Central memory CD8-positive, alpha-beta T cell (primary cell): ENCODE measurements around the gene SPANXN5.
"Not testable (repeated sequence)": the region's sequence is repeated elsewhere in the genome, so short reads cannot be mapped to it uniquely, and the experiment has no call there.

Experiments used
- ATAC-seq: fragments of 150-1000 bp; cut with Tn5 transposase; replicated peaks from 2 replicates; pipeline ENCODE4 v1.10.0; 2022; ENCODE audit warnings: mild to moderate bottlenecking, moderate FRiP score, moderate number of reproducible peaks; ENCODE audit not compliant: poor library complexity, severe bottlenecking; ENCODE audit errors: extremely low read depth
- DNase-seq, 2 donors: peaks; one replicate each; pipeline ENCODE4 v3.0.0; 2021; ENCODE audit warnings: low spot score in 2 of 2
- H3K27ac Mint-ChIP-seq: one replicate; pipeline ENCODE4 v1.8.0; 2022; ENCODE audit warnings: low read depth, mild to moderate bottlenecking, moderate library complexity, mixed read lengths
- H3K27me3 Mint-ChIP-seq: one replicate; pipeline ENCODE4 v1.8.0; 2022; ENCODE audit warnings: mixed read lengths
- H3K36me3 Mint-ChIP-seq: one replicate; pipeline ENCODE4 v1.8.0; 2022; ENCODE audit warnings: mild to moderate bottlenecking, moderate library complexity, mixed read lengths; ENCODE audit not compliant: insufficient read depth
- H3K4me1 Mint-ChIP-seq: one replicate; pipeline ENCODE4 v1.8.0; 2022; ENCODE audit warnings: mixed read lengths
- H3K4me3 Mint-ChIP-seq: one replicate; pipeline ENCODE4 v1.8.0; 2022; ENCODE audit warnings: mild to moderate bottlenecking, moderate library complexity, mixed read lengths
- H3K9me3 Mint-ChIP-seq: one replicate; pipeline ENCODE4 v1.8.0; 2022; ENCODE audit warnings: mixed read lengths

Gene SPANXN5

DNA sequence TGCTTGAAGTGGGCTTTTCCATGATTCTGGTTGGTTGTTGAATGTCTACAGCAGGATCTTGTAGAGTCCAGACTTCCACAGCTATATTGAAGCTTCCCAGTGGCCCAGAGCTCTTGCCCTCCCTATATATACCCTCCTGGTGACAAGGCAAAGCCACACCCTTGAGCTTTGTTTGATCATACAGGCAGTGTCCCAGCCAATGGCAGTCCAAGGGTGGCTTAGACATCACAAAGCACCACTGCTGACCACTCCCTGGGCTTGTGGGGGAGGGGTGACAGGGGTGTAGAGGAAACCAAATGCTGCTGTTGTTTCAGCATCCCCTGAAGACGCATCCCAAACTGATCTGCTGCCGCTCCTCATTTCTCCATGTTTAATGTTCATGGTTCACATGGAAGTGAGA, at the start of gene SPANXN5:
TSS of gene SPANXN5 (minus strand) at position 101 of the 400 bp plus-strand sequence. CDS start at position 22, 79 bp downstream.
- H3K36me3 Mint-ChIP-seq, H3K9me3 Mint-ChIP-seq, H3K4me1 Mint-ChIP-seq, H3K4me3 Mint-ChIP-seq, DNase-seq, H3K27ac Mint-ChIP-seq, ATAC-seq: not testable (repeated sequence)
- H3K27me3 Mint-ChIP-seq: peaks cover 14% of the 10 kb centered on the region

DNA sequence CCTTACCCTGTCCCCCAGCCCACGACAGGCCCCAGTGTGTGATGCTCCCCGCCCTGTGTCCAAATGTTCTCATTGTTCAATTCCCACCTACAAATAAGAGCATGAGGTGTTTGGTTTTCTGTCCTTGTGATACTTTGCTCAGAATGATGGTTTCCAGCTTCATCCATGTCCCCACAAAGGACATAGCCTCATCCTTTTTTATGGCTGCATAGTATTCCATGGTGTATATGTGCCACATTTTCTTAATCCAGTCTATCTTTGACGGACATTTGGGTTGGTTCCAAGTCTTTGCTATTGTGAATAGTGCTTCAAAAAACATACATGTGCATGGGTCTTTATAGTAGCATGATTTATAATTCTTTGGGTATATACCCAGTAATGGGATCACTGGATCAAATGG, 46.4 kb upstream of the SPANXN5 start:
- H3K27me3 Mint-ChIP-seq: peaks cover 27% of the 10 kb centered on the region
- not testable (repeated sequence) for H3K4me1 Mint-ChIP-seq, H3K9me3 Mint-ChIP-seq, H3K27ac Mint-ChIP-seq, ATAC-seq, H3K4me3 Mint-ChIP-seq, H3K36me3 Mint-ChIP-seq, DNase-seq

GRCh38 chrX:52839137-52839536, 41.9 kb upstream of the SPANXN5 start:
- H3K27ac Mint-ChIP-seq: no peak overlapping the region
- no peaks in the 10 kb centered on the region for H3K36me3 Mint-ChIP-seq
- H3K27me3 Mint-ChIP-seq: no peaks in the 10 kb centered on the region
- no peaks in the 10 kb centered on the region for H3K9me3 Mint-ChIP-seq
- H3K4me1 Mint-ChIP-seq: no peaks in the 10 kb centered on the region
- no peak overlapping the region for H3K4me3 Mint-ChIP-seq
- DNase-seq: no peak
- no peak for ATAC-seq

GRCh38 chrX:52830551-52830950, 33.3 kb upstream of the SPANXN5 start:
- no peak for ATAC-seq
- H3K36me3 Mint-ChIP-seq: no peaks in the 10 kb centered on the region
- H3K4me1 Mint-ChIP-seq: no peaks in the 10 kb centered on the region
- no peak for DNase-seq
- no peaks in the 10 kb centered on the region for H3K9me3 Mint-ChIP-seq
- peaks cover 9% of the 10 kb centered on the region for H3K27me3 Mint-ChIP-seq
- H3K4me3 Mint-ChIP-seq: no peak overlapping the region
- no peak overlapping the region for H3K27ac Mint-ChIP-seq

DNA sequence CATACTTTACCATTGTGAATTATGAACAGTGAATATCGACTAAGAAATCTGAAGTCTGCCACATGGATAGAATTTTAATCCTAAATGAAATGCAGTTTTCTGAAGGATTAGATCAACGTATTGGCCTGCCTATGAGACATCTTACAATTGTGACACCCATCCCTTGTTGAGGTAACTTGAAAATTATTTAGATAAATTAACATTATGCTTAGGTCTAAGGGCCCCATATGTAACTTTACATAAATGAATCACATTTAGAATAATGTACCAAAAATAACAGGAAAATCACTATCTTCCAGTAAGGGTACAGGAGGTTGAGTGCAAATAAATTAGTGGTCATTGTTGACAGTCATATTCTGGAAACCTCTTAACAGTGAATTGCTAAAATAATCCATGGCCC, 27.4 kb upstream of the SPANXN5 start:
- ATAC-seq (no peak), DNase-seq (no peak)
- no peaks in the 10 kb centered on the region for H3K4me1 Mint-ChIP-seq
- no peak overlapping the region for H3K4me3 Mint-ChIP-seq
- H3K36me3 Mint-ChIP-seq: no peaks in the 10 kb centered on the region
- H3K9me3 Mint-ChIP-seq: no peaks in the 10 kb centered on the region
- no peak overlapping the region for H3K27ac Mint-ChIP-seq
- H3K27me3 Mint-ChIP-seq: no peaks in the 10 kb centered on the region

- peaks cover 10% of the 10 kb centered on the region for H3K27me3 Mint-ChIP-seq
- DNase-seq (no peak), ATAC-seq (no peak)
- no peaks in the 10 kb centered on the region for H3K36me3 Mint-ChIP-seq
- no peak overlapping the region for H3K4me3 Mint-ChIP-seq
- no peaks in the 10 kb centered on the region for H3K9me3 Mint-ChIP-seq
- no peak overlapping the region for H3K27ac Mint-ChIP-seq
- no peaks in the 10 kb centered on the region for H3K4me1 Mint-ChIP-seq
Measured at GRCh38 chrX:52821079-52821760, 24.0 kb upstream of the SPANXN5 start.

GRCh38 chrX:52819788-52820187, 22.6 kb upstream of the SPANXN5 start:
- peaks cover 10% of the 10 kb centered on the region for H3K27me3 Mint-ChIP-seq
- ATAC-seq (no peak), DNase-seq (no peak)
- no peaks in the 10 kb centered on the region for H3K9me3 Mint-ChIP-seq
- no peak overlapping the region for H3K4me3 Mint-ChIP-seq
- H3K27ac Mint-ChIP-seq: no peak overlapping the region
- no peaks in the 10 kb centered on the region for H3K4me1 Mint-ChIP-seq
- H3K36me3 Mint-ChIP-seq: no peaks in the 10 kb centered on the region

GRCh38 chrX:52811065-52811625, 13.9 kb upstream of the SPANXN5 start, which contains the start of gene XAGE5:
TSS of gene XAGE5 (plus strand) at chrX:52811287. CDS start at chrX:52812567, 1,280 bp downstream.
- H3K36me3 Mint-ChIP-seq: no peaks in the 10 kb centered on the region

GRCh38 chrX:52804876-52805275, 7.6 kb upstream of the SPANXN5 start:
- H3K36me3 Mint-ChIP-seq, ATAC-seq, H3K4me3 Mint-ChIP-seq, H3K9me3 Mint-ChIP-seq, H3K27me3 Mint-ChIP-seq, DNase-seq, H3K4me1 Mint-ChIP-seq, H3K27ac Mint-ChIP-seq: not testable (repeated sequence)

More at GRCh38 chrX:52811065-52811625, 13.9 kb upstream of the SPANXN5 start, which contains the start of gene XAGE5:
- no peak within 1 kb of the TSS for H3K27ac Mint-ChIP-seq
- DNase-seq (no peak), ATAC-seq (no peak)
- H3K4me1 Mint-ChIP-seq: no peaks in the 10 kb centered on the region
- H3K4me3 Mint-ChIP-seq: no peak within 1 kb of the TSS
- H3K9me3 Mint-ChIP-seq: no peaks in the 10 kb centered on the region
- no peaks in the 10 kb centered on the region for H3K27me3 Mint-ChIP-seq

GRCh38 chrX:52773504-52773903, 23.7 kb downstream of the SPANXN5 start:
- ATAC-seq, DNase-seq, H3K4me1 Mint-ChIP-seq, H3K36me3 Mint-ChIP-seq, H3K27me3 Mint-ChIP-seq, H3K4me3 Mint-ChIP-seq, H3K27ac Mint-ChIP-seq, H3K9me3 Mint-ChIP-seq: not testable (repeated sequence)

DNA sequence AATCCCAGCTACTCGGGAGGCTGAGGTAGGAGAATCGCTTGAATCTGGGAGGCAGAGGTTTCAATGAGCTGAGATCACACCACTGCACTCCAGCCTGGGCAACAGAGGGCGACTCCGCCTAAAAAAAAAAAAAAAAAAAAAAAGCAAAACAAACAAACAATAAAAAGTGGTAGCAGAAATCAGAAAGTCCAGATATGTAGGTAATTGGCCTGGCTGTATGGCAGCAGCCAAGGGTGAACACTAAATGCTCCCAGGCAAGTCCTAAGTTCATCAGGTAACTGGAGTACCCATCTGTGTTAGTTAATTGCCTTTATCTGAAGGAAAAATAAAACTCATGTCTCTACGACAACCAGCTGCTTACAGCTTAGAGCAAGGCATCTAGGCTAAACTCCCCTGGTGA, 31.2 kb downstream of the SPANXN5 start:
- H3K27ac Mint-ChIP-seq, DNase-seq, H3K36me3 Mint-ChIP-seq, ATAC-seq, H3K4me3 Mint-ChIP-seq, H3K4me1 Mint-ChIP-seq, H3K9me3 Mint-ChIP-seq, H3K27me3 Mint-ChIP-seq: not testable (repeated sequence)

DNA sequence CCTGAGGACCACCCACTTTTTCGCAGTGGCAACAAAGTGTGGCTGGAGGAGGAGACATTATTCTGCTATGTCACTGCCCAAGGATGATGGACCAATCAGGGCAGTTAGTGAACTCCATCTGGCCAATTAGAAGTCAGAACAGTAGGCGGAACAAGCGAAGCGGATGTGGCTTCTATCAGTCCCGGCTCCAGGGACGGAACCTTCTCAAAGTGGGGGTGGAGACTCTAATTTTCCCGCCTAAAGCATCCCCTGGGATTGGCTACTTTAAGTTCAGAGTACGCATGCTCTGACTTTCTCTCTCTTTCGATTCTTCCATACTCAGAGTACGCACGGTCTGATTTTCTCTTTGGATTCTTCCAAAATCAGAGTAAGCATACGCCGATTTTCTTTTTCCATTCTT, 46.3 kb downstream of the SPANXN5 start, which contains the start of gene SSX2B:
TSS of gene SSX2B (plus strand) at position 301 of the 400 bp plus-strand sequence. CDS start 1,429 bp downstream, outside the sequence.
- H3K9me3 Mint-ChIP-seq, H3K4me1 Mint-ChIP-seq, H3K36me3 Mint-ChIP-seq, DNase-seq, H3K27ac Mint-ChIP-seq, H3K27me3 Mint-ChIP-seq, ATAC-seq, H3K4me3 Mint-ChIP-seq: not testable (repeated sequence)
